Effector memory CD4-positive, alpha-beta T cell (primary cell): ENCODE results near the gene DNAJC15.

Experiments used
- DNase-seq, 3 donors: peaks; one replicate each; pipeline ENCODE4 v3.0.0-alpha.2; 2020
- H3K27ac ChIP-seq: 2 replicates; pipeline ENCODE4 v1.7.0; 2013; ENCODE audit warnings: mild to moderate bottlenecking, low read length, moderate library complexity; ENCODE audit not compliant: insufficient read depth, poor library complexity, severe bottlenecking
- H3K27me3 ChIP-seq: replicated peaks from 2 replicates; pipeline ENCODE4 v1.7.0; 2013; ENCODE audit warnings: mild to moderate bottlenecking, low read length; ENCODE audit not compliant: insufficient read depth, control insufficient read depth, poor library complexity, severe bottlenecking
- H3K36me3 ChIP-seq: 2 replicates; pipeline ENCODE4 v1.7.0; 2013; ENCODE audit warnings: mild to moderate bottlenecking, low read length, moderate library complexity; ENCODE audit not compliant: control insufficient read depth, insufficient read depth
- H3K4me1 ChIP-seq: 2 replicates; pipeline ENCODE4 v1.7.0; 2013; ENCODE audit warnings: low read length, mild to moderate bottlenecking; ENCODE audit not compliant: control insufficient read depth, insufficient read depth, poor library complexity, severe bottlenecking
- H3K4me3 ChIP-seq: 2 replicates; pipeline ENCODE4 v1.7.0; 2013; ENCODE audit warnings: low read length, low read depth, mild to moderate bottlenecking; ENCODE audit not compliant: insufficient read depth, poor library complexity, severe bottlenecking
- H3K9me3 ChIP-seq: 2 replicates; pipeline ENCODE4 v1.7.0; 2013; ENCODE audit warnings: mild to moderate bottlenecking, low read length, moderate library complexity; ENCODE audit not compliant: control insufficient read depth
- total RNA-seq, 3 donors: gene quantifications; one replicate each; lab custom pipeline; 2026; lab: John Stamatoyannopoulos, UW

The DNAJC15 gene
- 9.9 to 20.9 (median 16.8) reads per million in 3 donors for total RNA-seq

- DNase-seq, result peak; percentile 13 to 53 (median 49)
- no peaks in the 10 kb centered on the region for H3K9me3 ChIP-seq
- peak within 1 kb of the TSS; percentile 57 for H3K27ac ChIP-seq
- H3K36me3 ChIP-seq, result no peaks in the 10 kb centered on the region
- H3K27me3 ChIP-seq, result no peaks in the 10 kb centered on the region
- H3K4me3 ChIP-seq, result peak within 1 kb of the TSS; percentile 89
- H3K4me1 ChIP-seq, result peaks cover 11% of the 10 kb centered on the region
Measured at GRCh38 chr13:43023289-43023963, at the start of gene DNAJC15. TSS of gene DNAJC15 (plus strand) at chr13:43023586. CDS start at chr13:43023627, 41 bp downstream.

- Histone ChIP-seq H3K36me3 (peaks cover 7% of the 10 kb centered on the region), H3K9me3 (no peaks in the 10 kb centered on the region), H3K4me3 (no peak overlapping the region), H3K27ac (no peak overlapping the region), H3K27me3 (no peaks in the 10 kb centered on the region), H3K4me1 (no peaks in the 10 kb centered on the region)
- DNase-seq, result no peak
Measured at GRCh38 chr13:42976066-42976465, 47.3 kb upstream of the DNAJC15 start.

- H3K27me3 ChIP-seq, result no peaks in the 10 kb centered on the region
- H3K9me3 ChIP-seq, result no peaks in the 10 kb centered on the region
- no peak overlapping the region for H3K27ac ChIP-seq
- no peak for DNase-seq
- H3K36me3 ChIP-seq, result peaks cover 3% of the 10 kb centered on the region
- no peak overlapping the region for H3K4me3 ChIP-seq
- no peaks in the 10 kb centered on the region for H3K4me1 ChIP-seq
Measured at GRCh38 chr13:42977219-42977659, 46.1 kb upstream of the DNAJC15 start.

GRCh38 chr13:42981317-42981716 lies 42.1 kb upstream of the DNAJC15 start:
- Histone ChIP-seq H3K27me3 (no peaks in the 10 kb centered on the region), H3K4me3 (no peak overlapping the region), H3K9me3 (no peaks in the 10 kb centered on the region), H3K4me1 (no peaks in the 10 kb centered on the region), H3K36me3 (no peaks in the 10 kb centered on the region), H3K27ac (no peak overlapping the region)
- DNase-seq, result no peak

GRCh38 chr13:42981853-42982252 lies 41.5 kb upstream of the DNAJC15 start:
- Histone ChIP-seq H3K36me3 (no peaks in the 10 kb centered on the region), H3K9me3 (no peaks in the 10 kb centered on the region), H3K4me1 (no peaks in the 10 kb centered on the region), H3K4me3 (no peak overlapping the region), H3K27ac (no peak overlapping the region), H3K27me3 (no peaks in the 10 kb centered on the region)
- DNase-seq, result no peak

GRCh38 chr13:42984026-42984425 lies 39.4 kb upstream of the DNAJC15 start:
- Histone ChIP-seq H3K27ac (no peak overlapping the region), H3K9me3 (no peaks in the 10 kb centered on the region), H3K27me3 (no peaks in the 10 kb centered on the region), H3K36me3 (no peaks in the 10 kb centered on the region), H3K4me1 (no peaks in the 10 kb centered on the region), H3K4me3 (no peak overlapping the region)
- DNase-seq, result no peak

- H3K36me3 ChIP-seq, result no peaks in the 10 kb centered on the region
- no peak overlapping the region for H3K27ac ChIP-seq
- H3K9me3 ChIP-seq, result no peaks in the 10 kb centered on the region
- DNase-seq, result no peak
- H3K4me1 ChIP-seq, result no peaks in the 10 kb centered on the region
- H3K4me3 ChIP-seq, result no peak overlapping the region
- H3K27me3 ChIP-seq, result no peaks in the 10 kb centered on the region
Measured at GRCh38 chr13:42984691-42985090, 38.7 kb upstream of the DNAJC15 start.

GRCh38 chr13:42985312-42986175 lies 37.8 kb upstream of the DNAJC15 start:
- H3K27ac ChIP-seq, result no peak overlapping the region
- no peaks in the 10 kb centered on the region for H3K9me3 ChIP-seq
- H3K36me3 ChIP-seq, result no peaks in the 10 kb centered on the region
- H3K27me3 ChIP-seq, result no peaks in the 10 kb centered on the region
- H3K4me1 ChIP-seq, result peaks cover 4% of the 10 kb centered on the region
- DNase-seq, result no peak
- no peak overlapping the region for H3K4me3 ChIP-seq

- no peak overlapping the region for H3K4me3 ChIP-seq
- H3K27me3 ChIP-seq, result no peaks in the 10 kb centered on the region
- no peak for DNase-seq
- peaks cover 10% of the 10 kb centered on the region for H3K4me1 ChIP-seq
- no peaks in the 10 kb centered on the region for H3K9me3 ChIP-seq
- H3K27ac ChIP-seq, result no peak overlapping the region
- no peaks in the 10 kb centered on the region for H3K36me3 ChIP-seq
Measured at GRCh38 chr13:42986176-42986574, 37.2 kb upstream of the DNAJC15 start.
